ENCODE data around the gene SLIT3.

SLIT3 gene

GRCh38 chr5:169298193-169298592 is 2.7 kb downstream of the SLIT3 start:
- H3K36me3 ChIP-seq: no peaks in the 10 kb centered on the region; the same call in 1 of the 2 replicates
- H3K9me3 ChIP-seq: no peaks in the 10 kb centered on the region; the same call in 1 of the 2 replicates
- TF ChIP-seq, protein P1, sequence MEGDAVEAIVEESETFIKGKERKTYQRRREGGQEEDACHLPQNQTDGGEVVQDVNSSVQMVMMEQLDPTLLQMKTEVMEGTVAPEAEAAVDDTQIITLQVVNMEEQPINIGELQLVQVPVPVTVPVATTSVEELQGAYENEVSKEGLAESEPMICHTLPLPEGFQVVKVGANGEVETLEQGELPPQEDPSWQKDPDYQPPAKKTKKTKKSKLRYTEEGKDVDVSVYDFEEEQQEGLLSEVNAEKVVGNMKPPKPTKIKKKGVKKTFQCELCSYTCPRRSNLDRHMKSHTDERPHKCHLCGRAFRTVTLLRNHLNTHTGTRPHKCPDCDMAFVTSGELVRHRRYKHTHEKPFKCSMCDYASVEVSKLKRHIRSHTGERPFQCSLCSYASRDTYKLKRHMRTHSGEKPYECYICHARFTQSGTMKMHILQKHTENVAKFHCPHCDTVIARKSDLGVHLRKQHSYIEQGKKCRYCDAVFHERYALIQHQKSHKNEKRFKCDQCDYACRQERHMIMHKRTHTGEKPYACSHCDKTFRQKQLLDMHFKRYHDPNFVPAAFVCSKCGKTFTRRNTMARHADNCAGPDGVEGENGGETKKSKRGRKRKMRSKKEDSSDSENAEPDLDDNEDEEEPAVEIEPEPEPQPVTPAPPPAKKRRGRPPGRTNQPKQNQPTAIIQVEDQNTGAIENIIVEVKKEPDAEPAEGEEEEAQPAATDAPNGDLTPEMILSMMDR (IDR thresholded peaks at IDR 0.05; ENCODE audit: low read depth, low read length): no peak
- H3K27me3 ChIP-seq: no peaks in the 10 kb centered on the region
- H3K4me3 ChIP-seq (ENCODE audit: low read depth, low read length): peak overlapping the region; percentile 73; the same call in 1 of the 2 replicates
- peaks cover 16% of the 10 kb centered on the region for H3K4me1 ChIP-seq
- DNase-seq: no peak

GRCh38 chr5:169296419-169297143 is 4.4 kb downstream of the SLIT3 start:
- Histone ChIP-seq H3K9me3 (no peaks in the 10 kb centered on the region), H3K27me3 (no peaks in the 10 kb centered on the region), H3K4me3 (ENCODE audit: low read depth, low read length) (no peak overlapping the region), H3K36me3 (no peaks in the 10 kb centered on the region; the same call in 1 of the 2 replicates), H3K4me1 (peaks cover 3% of the 10 kb centered on the region)
- no peak for DNase-seq
- TF ChIP-seq, protein P1 (IDR thresholded peaks at IDR 0.05; ENCODE audit: low read depth, low read length): no peak

DNA sequence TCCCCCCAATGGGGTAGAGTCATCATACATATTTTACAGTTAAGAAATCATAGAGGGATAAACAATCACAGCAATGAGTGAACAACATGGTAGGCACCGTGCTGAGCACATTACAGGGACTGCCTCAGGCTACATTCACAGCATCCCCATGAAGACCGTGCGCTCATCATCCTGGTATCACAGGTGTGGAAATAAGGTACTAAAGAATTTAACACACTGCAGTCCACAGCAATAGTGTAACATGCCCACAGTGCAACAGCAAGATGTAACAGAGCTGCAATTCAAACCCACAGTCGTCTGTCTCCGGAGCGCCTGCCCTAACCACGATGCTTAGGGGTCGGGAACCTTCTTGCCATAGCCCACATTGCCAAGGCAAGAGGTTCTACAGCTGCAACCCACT is 5.6 kb downstream of the SLIT3 start:
- no peak for DNase-seq
- H3K4me3 ChIP-seq (ENCODE audit: low read depth, low read length): no peak overlapping the region
- no peaks in the 10 kb centered on the region; the same call in 1 of the 2 replicates for H3K36me3 ChIP-seq
- H3K27me3 ChIP-seq: no peaks in the 10 kb centered on the region
- H3K9me3 ChIP-seq: no peaks in the 10 kb centered on the region
- H3K4me1 ChIP-seq: peaks cover 8% of the 10 kb centered on the region; the same call in 1 of the 2 replicates
- TF ChIP-seq, protein P1 (IDR thresholded peaks at IDR 0.05; ENCODE audit: low read depth, low read length): no peak

GRCh38 chr5:169294621-169295020 is 6.3 kb downstream of the SLIT3 start:
- no peaks in the 10 kb centered on the region; the same call in 1 of the 2 replicates for H3K36me3 ChIP-seq
- peaks cover 8% of the 10 kb centered on the region; the same call in 1 of the 2 replicates for H3K4me1 ChIP-seq

GRCh38 chr5:169291877-169292276 is 9.1 kb downstream of the SLIT3 start:
- no peaks in the 10 kb centered on the region; the same call in 1 of the 2 replicates for H3K36me3 ChIP-seq
- H3K27me3 ChIP-seq: no peaks in the 10 kb centered on the region
- no peak for DNase-seq
- no peaks in the 10 kb centered on the region for H3K9me3 ChIP-seq
- H3K4me1 ChIP-seq: peaks cover 8% of the 10 kb centered on the region; the same call in 1 of the 2 replicates
- TF ChIP-seq, protein P1 (IDR thresholded peaks at IDR 0.05; ENCODE audit: low read depth, low read length): no peak
- H3K4me3 ChIP-seq (ENCODE audit: low read depth, low read length): no peak overlapping the region

More at GRCh38 chr5:169294621-169295020, 6.3 kb downstream of the SLIT3 start:
- Histone ChIP-seq H3K9me3 (no peaks in the 10 kb centered on the region), H3K4me3 (ENCODE audit: low read depth, low read length) (no peak overlapping the region), H3K27me3 (no peaks in the 10 kb centered on the region)
- TF ChIP-seq, protein P1 (IDR thresholded peaks at IDR 0.05; ENCODE audit: low read depth, low read length): no peak
- no peak for DNase-seq

DNA sequence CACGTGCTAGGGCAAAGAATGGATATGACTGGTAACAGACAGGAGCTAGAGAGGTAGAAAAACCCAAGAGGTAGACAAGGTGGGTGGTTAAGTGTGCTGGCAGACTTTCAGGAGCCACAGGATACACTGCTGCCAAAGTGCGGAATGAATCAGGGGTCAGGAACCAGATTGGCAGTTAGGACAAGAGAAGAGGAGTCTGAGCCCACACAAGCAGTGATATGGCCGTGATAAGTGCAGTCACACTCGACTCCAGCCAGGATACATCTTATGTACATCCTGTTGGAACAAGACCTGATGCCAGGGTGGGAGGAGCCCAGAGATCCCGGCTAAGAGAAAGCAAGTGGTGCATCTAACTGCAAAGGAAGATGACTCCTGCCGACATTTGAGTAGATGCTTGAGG is 10.0 kb downstream of the SLIT3 start:
- no peaks in the 10 kb centered on the region; the same call in 1 of the 2 replicates for H3K36me3 ChIP-seq
- DNase-seq: no peak
- no peaks in the 10 kb centered on the region for H3K27me3 ChIP-seq
- H3K4me1 ChIP-seq: peaks cover 8% of the 10 kb centered on the region; the same call in 1 of the 2 replicates
- H3K4me3 ChIP-seq (ENCODE audit: low read depth, low read length): no peak overlapping the region
- TF ChIP-seq, protein P1 (IDR thresholded peaks at IDR 0.05; ENCODE audit: low read depth, low read length): no peak
- H3K9me3 ChIP-seq: no peaks in the 10 kb centered on the region

Measured in BE2C (cell line).